ENCODE results near the gene MAD1L1.

DNA sequence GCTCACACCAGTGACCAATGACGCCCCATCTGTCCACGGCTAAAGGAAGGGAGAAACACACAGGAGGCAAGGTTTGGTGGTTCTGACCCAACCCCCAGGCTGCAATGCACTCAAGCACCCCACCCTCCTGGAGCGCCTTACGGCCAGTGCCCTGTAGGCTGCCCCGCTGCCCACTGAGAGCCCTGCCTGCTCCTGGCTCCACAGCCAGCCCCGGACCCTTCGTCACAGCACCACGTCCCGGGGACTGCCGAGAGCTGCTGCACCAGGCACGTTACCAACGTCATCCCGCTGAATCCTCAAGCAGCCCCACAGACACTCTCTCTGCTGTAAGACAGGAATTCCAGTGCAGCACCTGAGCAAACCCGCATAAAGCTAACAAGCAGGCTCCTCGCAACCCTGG, 87.8 kb downstream of the MAD1L1 start:
- no peak for TF ChIP-seq POLR2A (IDR thresholded peaks at IDR 0.05)
- TF ChIP-seq, protein P1, sequence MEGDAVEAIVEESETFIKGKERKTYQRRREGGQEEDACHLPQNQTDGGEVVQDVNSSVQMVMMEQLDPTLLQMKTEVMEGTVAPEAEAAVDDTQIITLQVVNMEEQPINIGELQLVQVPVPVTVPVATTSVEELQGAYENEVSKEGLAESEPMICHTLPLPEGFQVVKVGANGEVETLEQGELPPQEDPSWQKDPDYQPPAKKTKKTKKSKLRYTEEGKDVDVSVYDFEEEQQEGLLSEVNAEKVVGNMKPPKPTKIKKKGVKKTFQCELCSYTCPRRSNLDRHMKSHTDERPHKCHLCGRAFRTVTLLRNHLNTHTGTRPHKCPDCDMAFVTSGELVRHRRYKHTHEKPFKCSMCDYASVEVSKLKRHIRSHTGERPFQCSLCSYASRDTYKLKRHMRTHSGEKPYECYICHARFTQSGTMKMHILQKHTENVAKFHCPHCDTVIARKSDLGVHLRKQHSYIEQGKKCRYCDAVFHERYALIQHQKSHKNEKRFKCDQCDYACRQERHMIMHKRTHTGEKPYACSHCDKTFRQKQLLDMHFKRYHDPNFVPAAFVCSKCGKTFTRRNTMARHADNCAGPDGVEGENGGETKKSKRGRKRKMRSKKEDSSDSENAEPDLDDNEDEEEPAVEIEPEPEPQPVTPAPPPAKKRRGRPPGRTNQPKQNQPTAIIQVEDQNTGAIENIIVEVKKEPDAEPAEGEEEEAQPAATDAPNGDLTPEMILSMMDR (IDR thresholded peaks at IDR 0.05) = no peak
